ENCODE measurements around the gene HDDC3. TPM values are rescaled to one million over a fixed set of nuclear protein-coding genes. Genes with fewer than 3 reads are reported as not detected.

HDDC3 gene
- total and polyA plus RNA-seq, 9 of the 15 experiments (the other 6 are each of a cell fraction or from before 2014, with no cell fraction given): 14.9 to 55.8 (median 36.9) TPM

DNA sequence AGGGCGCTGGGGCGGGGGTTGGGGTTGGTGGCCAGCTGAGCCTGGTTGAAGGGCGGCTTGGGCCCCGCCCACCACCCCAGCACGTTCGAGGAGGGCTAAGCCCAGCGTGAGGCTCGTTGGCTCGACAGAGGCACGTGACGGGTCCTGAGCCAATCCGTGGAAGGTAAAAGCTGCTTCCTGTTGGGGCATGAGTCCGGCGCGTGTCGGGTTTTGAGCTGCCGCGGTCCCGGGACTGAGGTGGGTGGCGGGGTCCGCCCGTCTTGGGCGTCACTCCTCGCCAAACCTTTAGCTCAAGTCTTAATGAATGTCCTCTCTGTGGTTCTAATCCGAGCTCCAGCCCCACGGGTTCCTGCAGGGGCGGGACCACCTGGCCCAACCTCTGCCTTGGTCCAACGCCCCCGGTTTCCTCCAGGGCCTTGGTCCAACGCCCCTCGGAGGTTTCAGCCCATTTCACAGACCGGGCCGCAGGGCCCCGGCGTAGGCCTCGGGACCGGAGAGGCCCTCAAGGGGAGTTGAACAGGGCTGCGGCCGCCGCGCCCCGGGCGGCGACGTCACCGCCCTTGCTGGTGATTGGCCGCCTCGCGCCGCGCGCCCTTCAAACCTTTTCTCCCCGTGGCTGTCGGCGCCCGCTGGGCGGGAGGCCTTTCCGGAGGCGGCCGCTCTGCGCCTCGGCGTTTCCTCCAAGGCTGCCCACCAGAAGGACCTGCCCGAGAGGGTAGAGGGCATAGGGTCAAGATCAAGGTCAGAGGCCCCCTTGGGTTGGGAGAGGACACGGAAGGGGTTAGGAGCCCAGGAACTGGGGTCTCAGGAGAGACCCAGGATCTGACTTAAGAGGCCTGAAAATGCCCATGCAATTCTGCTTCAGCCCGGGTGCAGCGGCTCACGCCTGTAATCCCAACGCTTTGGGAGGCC, 22.6 kb upstream of the HDDC3 start, which contains the start of gene RCCD1:
TSS of gene RCCD1 (plus strand) at position 173 of the 912 bp plus-strand sequence. CDS start 1,851 bp downstream, outside the sequence.
- peaks cover under 1% of the 10 kb centered on the region for H3K9me1 ChIP-seq (ENCODE audit: control insufficient read depth, insufficient read depth, low read length)
- DNase-seq (ENCODE audit: extremely low read depth in 1 of 4, low spot score in 3 of 4): peak; percentile 97 to 98 (median 98)
- H3K4me2 ChIP-seq (ENCODE audit: insufficient read depth, low read length): peak within 1 kb of the TSS; percentile 79
- peak within 1 kb of the TSS; percentile 95 for H3K27ac ChIP-seq (ENCODE audit: extremely low read depth, low read depth, low read length)
- intact Hi-C loops (cut with micrococcal nuclease): loop anchor here (5.0 kb wide), 1 partner anchor 37 kb away; the partner anchor contains the start of gene PRC1
- in situ Hi-C loops (cut with MboI): no loop called here
- peak; percentile 98 for FAIRE-seq
- BruUV-seq (replicated peaks): TSS peak; percentile 73
- H3K9ac ChIP-seq (ENCODE audit: insufficient read depth in 1 of 2, low read depth in 2 of 2, low read length in 2 of 2): peak within 1 kb of the TSS; percentile 92 to 93
- no peaks in the 10 kb centered on the region for H3K9me3 ChIP-seq (replicated peaks; ENCODE audit: control insufficient read depth, insufficient read depth, low read depth, low read length)
- ATAC-seq: peak; percentile 96
- peaks cover 27% of the 10 kb centered on the region for H3K79me2 ChIP-seq (ENCODE audit: control insufficient read depth, insufficient read depth, low read length)
- H4K20me1 ChIP-seq (replicated peaks; ENCODE audit: control insufficient read depth, insufficient read depth, low read length): no peaks in the 10 kb centered on the region
- peak within 1 kb of the TSS; percentile 50 for H3K4me3 ChIP-seq
- ChIA-PET CTCF (ENCODE audit: low intra/inter-chr PET ratio) (no interaction called here), POLR2A (interaction anchor here (0.6 to 2.6 kb wide), 18 partner anchors 9 to 310 kb away, joined by 3 to 14 read pairs (median 4); partner anchors contain the start of genes UNC45A and VPS33B)
- peak within 1 kb of the TSS; percentile 64 for H2AFZ ChIP-seq (ENCODE audit: low read depth, low read length)
- peaks cover 63% of the 10 kb centered on the region for H3K36me3 ChIP-seq (ENCODE audit: control insufficient read depth, insufficient read depth, low read length)
- under 1% methylated on average over 62 of the region's 69 CpGs for WGBS (ENCODE audit: insufficient coverage, low coverage, missing lambda C conversion rate)
- no peaks in the 10 kb centered on the region for H3K27me3 ChIP-seq (ENCODE audit: control insufficient read depth in 2 of 2, insufficient read depth in 2 of 2, low read length in 2 of 2)
- peaks cover 9 to 49% of the 10 kb centered on the region in 2 experiments; a peak in 4 of 5 replicates for H3K4me1 ChIP-seq (replicated peaks in 1 of 2; ENCODE audit: control insufficient read depth in 2 of 2, insufficient read depth in 2 of 2, low read length in 2 of 2)
- peak; percentile 81 for TF ChIP-seq HDAC2 (IDR thresholded peaks at IDR 0.05)
- TF ChIP-seq PRPF4 (IDR thresholded peaks at IDR 0.05; ENCODE audit: insufficient read depth, low read depth, low read length, poor library complexity, severe bottlenecking): no peak
- 0 out of 4 replicates have a peak, but pooled peaks of 1 of the 2 experiments have one; percentile 31 for TF ChIP-seq ETV6 (IDR thresholded peaks at IDR 0.05; ENCODE audit: borderline replicate concordance in 1 of 2, low read depth in 2 of 2, low read length in 1 of 2)
- no peak for TF ChIP-seq ETV6 (CRISPR knock-in tag; IDR thresholded peaks at IDR 0.05; ENCODE audit: borderline replicate concordance)
- no peak for TF ChIP-seq GATAD2A (IDR thresholded peaks at IDR 0.05)
- TF ChIP-seq XRCC4 (IDR thresholded peaks at IDR 0.05; ENCODE audit: extremely low read depth, insufficient read depth, insufficient read length): no peak
- TF ChIP-seq NFE2L1 (tag; IDR thresholded peaks at IDR 0.05; ENCODE audit: borderline replicate concordance, low read depth): no peak
- TF ChIP-seq, protein P1, sequence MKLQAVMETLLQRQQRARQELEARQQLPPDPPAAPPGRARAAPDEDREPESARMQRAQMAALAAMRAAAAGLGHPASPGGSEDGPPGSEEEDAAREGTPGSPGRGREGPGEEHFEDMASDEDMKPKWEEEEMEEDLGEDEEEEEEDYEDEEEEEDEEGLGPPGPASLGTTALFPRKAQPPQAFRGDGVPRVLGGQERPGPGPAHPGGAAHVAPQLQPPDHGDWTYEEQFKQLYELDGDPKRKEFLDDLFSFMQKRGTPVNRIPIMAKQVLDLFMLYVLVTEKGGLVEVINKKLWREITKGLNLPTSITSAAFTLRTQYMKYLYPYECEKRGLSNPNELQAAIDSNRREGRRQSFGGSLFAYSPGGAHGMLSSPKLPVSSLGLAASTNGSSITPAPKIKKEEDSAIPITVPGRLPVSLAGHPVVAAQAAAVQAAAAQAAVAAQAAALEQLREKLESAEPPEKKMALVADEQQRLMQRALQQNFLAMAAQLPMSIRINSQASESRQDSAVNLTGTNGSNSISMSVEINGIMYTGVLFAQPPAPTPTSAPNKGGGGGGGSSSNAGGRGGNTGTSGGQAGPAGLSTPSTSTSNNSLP (IDR thresholded peaks at IDR 0.05; ENCODE audit: borderline replicate concordance, low read depth, low read length): no peak
- no peak for TF ChIP-seq ZNF124 (CRISPR knock-in tag; IDR thresholded peaks at IDR 0.05)
- TF ChIP-seq ZNF165 (CRISPR knock-in tag; IDR thresholded peaks at IDR 0.05; ENCODE audit: borderline replicate concordance): no peak
- peak; percentile 95; the same call in 1 of the 2 replicates for TF ChIP-seq ZNF121 (CRISPR knock-in tag; conservative IDR thresholded peaks at IDR 0.05)
- peak; percentile 34; the same call in 1 of the 2 replicates for TF ChIP-seq GTF2F1 (IDR thresholded peaks at IDR 0.05; ENCODE audit: low read depth, low read length)
- TF ChIP-seq HNRNPL (IDR thresholded peaks at IDR 0.05; ENCODE audit: low read depth, low read length): peak; percentile 29; the same call in 1 of the 2 replicates
- peak; percentile 54; the same call in 1 of the 2 replicates for TF ChIP-seq ZSCAN29 (IDR thresholded peaks at IDR 0.05)
- TF ChIP-seq HNRNPK (IDR thresholded peaks at IDR 0.05; ENCODE audit: low read depth, low read length, poor library complexity, severe bottlenecking): peak; percentile 32
- TF ChIP-seq NRF1 (conservative IDR thresholded peaks at IDR 0.05 in 1 of 2, IDR thresholded peaks at IDR 0.05 in 1 of 2): peak; percentile 43 to 58
- 0 out of 2 replicates have a peak, but pooled peaks have one; percentile 60 for TF ChIP-seq HEY1 (CRISPR knock-in tag; IDR thresholded peaks at IDR 0.05; ENCODE audit: borderline replicate concordance)
- peak; percentile 54; the same call in 1 of the 2 replicates for TF ChIP-seq ZNF583 (CRISPR knock-in tag; IDR thresholded peaks at IDR 0.05)
- TF ChIP-seq, protein P2, sequence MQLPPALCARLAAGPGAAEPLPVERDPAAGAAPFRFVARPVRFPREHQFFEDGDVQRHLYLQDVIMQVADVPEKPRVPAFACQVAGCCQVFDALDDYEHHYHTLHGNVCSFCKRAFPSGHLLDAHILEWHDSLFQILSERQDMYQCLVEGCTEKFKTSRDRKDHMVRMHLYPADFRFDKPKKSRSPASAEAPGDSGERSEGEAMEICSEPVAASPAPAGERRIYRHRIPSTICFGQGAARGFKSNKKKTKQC (CRISPR knock-in tag; IDR thresholded peaks at IDR 0.05): peak; percentile 35; the same call in 1 of the 2 replicates
- peak; percentile 91 for TF ChIP-seq NFYB (IDR thresholded peaks at IDR 0.05; ENCODE audit: extremely low read depth, insufficient read length)
